ACC112 (cell line): ENCODE results near the gene ANTXR2.
"Not testable (repeated sequence)": the region's sequence is repeated elsewhere in the genome, so short reads cannot be mapped to it uniquely, and the experiment has no call there.

Experiments used
- H2AFZ ChIP-seq: fragments of 200-600 bp; sonication (generic); one replicate; pipeline ENCODE4 v1.6.0; 2017; ENCODE audit warnings: antibody characterized with exemption, low read length; ENCODE audit not compliant: unreplicated experiment
- H3K27ac ChIP-seq: fragments of 200-600 bp; sonication (generic); 2 replicates; pipeline ENCODE4 v1.5.1; 2014; ENCODE audit warnings: low read depth, mild to moderate bottlenecking, antibody characterized with exemption, low read length, moderate library complexity
- H3K27me3 ChIP-seq: fragments of 200-600 bp; sonication (generic); 2 replicates; pipeline ENCODE4 v1.6.1; 2014; ENCODE audit warnings: mild to moderate bottlenecking, antibody characterized with exemption, low read length, moderate library complexity, mixed read lengths; ENCODE audit not compliant: insufficient read depth
- H3K36me3 ChIP-seq: fragments of 200-600 bp; sonication (generic); 2 replicates; pipeline ENCODE4 v1.6.1; 2016; ENCODE audit warnings: mild to moderate bottlenecking, antibody characterized with exemption, low read length, moderate library complexity, mixed read lengths; ENCODE audit not compliant: insufficient read depth
- H3K4me1 ChIP-seq: fragments of 200-600 bp; sonication (generic); one replicate; pipeline ENCODE4 v1.6.1; 2016; ENCODE audit warnings: low read length, mixed read lengths; ENCODE audit not compliant: insufficient read depth, unreplicated experiment, control insufficient read depth
- H3K4me3 ChIP-seq: fragments of 200-600 bp; sonication (generic); 2 replicates; pipeline ENCODE4 v1.5.1; 2014; ENCODE audit warnings: mild to moderate bottlenecking, low read depth, low read length
- H3K79me2 ChIP-seq: fragments of 200-600 bp; sonication (generic); one replicate; pipeline ENCODE4 v1.6.0; 2016; ENCODE audit warnings: low read length; ENCODE audit not compliant: control insufficient read depth, unreplicated experiment, insufficient read depth

ANTXR2 gene

DNA sequence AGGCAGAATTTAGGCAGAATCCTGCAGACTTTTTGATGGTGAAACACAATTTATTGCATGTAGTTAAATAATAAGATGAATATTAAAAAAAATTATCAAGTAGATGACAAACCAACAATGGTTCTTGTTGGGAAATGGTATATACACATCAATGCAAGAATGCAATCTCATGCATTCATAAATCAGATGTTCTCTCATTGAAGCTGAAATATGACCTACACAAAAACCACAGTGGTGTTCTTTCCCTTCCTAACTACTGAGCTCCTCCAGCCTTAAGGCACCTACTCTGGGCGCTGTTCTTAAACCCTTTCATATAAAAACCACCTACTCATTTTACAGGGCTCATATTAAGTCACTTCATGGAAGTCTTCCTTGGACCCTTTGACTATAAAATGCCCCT is 64.1 kb downstream of the ANTXR2 start:
- no peak overlapping the region for H3K4me3 ChIP-seq
- H3K4me1 ChIP-seq = peaks cover 48% of the 10 kb centered on the region
- peaks cover 35% of the 10 kb centered on the region for H3K36me3 ChIP-seq
- H3K27me3 ChIP-seq = no peaks in the 10 kb centered on the region
- H2AFZ ChIP-seq = no peak overlapping the region
- no peak overlapping the region for H3K27ac ChIP-seq
- peaks cover 27% of the 10 kb centered on the region for H3K79me2 ChIP-seq

DNA sequence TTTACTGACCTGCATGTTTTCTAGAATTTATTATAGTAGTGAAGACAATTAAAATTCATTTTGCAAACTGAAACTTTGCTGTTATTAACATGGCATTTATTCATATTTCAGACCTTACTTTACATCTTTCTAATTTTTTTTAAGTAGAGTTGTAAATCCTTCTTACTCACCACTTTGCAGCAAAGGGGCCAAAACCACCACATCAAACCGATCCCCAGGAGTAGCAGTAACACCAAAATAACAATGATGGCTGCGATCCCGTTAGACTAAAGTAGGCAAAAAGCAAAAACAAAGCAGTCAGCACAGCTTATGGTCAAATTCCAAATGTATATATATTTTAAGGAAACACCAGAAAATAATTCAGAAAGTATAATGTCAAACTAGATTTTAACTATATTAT is 64.7 kb downstream of the ANTXR2 start:
- Histone ChIP-seq H3K27ac (no peak overlapping the region), H3K4me3 (no peak overlapping the region), H3K27me3 (no peaks in the 10 kb centered on the region), H2AFZ (no peak overlapping the region), H3K4me1 (peaks cover 46% of the 10 kb centered on the region), H3K79me2 (peaks cover 27% of the 10 kb centered on the region), H3K36me3 (peaks cover 38% of the 10 kb centered on the region)

DNA sequence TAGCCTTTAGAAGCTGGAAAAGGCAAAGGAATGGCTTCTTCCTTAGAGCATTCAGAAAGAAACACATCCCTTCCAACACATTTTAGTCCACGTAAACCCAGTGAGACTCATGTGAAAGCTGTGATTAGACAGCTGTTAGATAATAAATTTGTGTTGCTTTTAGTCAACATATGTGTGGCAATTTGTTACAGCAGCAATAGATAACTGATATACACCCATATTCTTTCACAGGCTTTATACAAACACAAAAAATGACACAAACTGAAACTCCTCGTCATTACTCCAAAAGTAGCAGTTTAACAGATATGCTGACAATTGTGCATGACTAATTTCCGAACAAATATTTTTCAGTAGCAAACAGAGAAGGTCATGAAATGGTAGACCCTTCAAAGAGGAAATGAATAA is 65.3 kb downstream of the ANTXR2 start:
- no peak overlapping the region for H2AFZ ChIP-seq
- no peak overlapping the region for H3K27ac ChIP-seq

DNA sequence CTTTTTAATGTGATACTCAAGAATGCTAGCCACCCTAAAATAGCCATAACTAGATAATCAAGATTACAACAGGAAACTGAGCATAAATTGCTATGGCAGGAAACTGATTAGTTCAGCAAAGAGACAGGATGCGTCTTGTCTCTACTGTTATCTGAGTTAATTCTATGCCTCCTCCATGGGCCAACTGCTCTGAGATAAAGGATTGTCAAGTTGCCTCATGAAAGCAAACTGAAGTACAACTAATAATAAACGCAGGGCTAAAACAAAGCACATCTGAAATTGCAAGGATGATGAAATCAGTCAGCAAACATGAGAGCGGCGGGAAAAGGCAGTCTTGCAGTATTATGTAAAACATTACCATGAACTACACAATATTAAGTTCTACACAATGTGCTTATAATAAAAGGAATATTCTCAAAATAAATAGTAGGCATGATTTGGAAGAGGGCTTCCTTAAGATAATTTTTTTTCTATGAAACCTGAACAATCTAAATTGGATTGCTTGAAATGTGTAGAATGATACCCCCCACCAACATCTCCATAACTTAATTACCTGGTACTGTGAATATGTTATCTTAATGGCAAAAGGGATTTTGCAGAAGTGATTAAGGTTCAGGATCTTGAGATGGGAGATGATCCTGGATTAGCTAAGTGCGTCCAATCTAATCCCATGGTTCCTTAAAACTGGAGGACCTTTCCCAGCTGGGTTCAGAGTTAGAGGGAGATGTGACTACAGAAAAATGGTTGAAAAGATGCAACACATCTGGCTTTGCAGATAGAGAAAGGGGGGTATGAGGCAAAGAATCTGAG is 65.9 kb downstream of the ANTXR2 start:
- Histone ChIP-seq H3K4me3 (no peak overlapping the region), H3K79me2 (peaks cover 20% of the 10 kb centered on the region), H3K27ac (no peak overlapping the region), H3K36me3 (peaks cover 35% of the 10 kb centered on the region), H3K4me1 (peaks cover 35% of the 10 kb centered on the region), H2AFZ (no peak overlapping the region), H3K27me3 (no peaks in the 10 kb centered on the region)

More for the DNA sequence above, 65.3 kb downstream of the ANTXR2 start:
- Histone ChIP-seq H3K36me3 (peaks cover 35% of the 10 kb centered on the region), H3K27me3 (no peaks in the 10 kb centered on the region), H3K4me3 (no peak overlapping the region), H3K79me2 (peaks cover 23% of the 10 kb centered on the region), H3K4me1 (peaks cover 41% of the 10 kb centered on the region)

DNA sequence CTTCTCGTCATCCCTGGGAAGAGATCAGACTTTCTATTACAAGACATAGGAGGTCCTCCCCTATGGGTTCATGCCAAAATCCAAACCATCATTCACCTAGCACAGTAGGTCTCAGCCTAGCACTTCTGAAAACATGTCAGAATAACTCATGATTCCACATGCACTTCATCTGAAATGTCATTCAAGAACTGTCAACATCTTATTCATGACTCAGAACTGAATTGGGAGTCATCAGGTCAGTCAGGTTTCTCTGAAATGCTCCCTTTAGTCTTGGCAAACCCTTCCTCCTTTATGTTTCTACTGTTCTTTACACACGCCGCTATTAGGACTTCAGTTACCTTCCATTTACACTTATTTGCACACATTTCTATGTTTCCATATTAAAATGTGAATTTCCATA is 67.2 kb downstream of the ANTXR2 start:
- Histone ChIP-seq H3K4me1 (peaks cover 28% of the 10 kb centered on the region), H2AFZ (no peak overlapping the region), H3K79me2 (peaks cover 20% of the 10 kb centered on the region), H3K27me3 (no peaks in the 10 kb centered on the region), H3K27ac (no peak overlapping the region), H3K36me3 (peaks cover 35% of the 10 kb centered on the region), H3K4me3 (no peak overlapping the region)

DNA sequence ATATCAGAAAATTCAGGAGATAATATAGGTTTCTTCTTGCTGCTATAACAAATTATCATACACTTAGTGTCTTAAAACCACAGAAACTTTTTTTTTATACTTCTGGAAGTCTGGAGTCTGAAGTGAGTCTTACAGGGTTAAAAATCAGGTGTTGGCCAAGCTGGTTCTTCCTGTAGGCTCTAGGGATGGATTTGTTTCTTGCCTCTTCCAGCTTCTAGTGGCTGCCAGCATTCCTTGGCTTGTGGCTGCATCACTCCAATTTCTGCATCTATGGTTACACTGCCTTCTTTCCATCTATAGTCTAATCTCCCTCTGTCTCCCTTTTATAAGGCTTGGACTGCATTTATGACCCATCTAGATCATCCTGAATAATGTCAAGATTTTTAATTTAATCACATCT is 68.7 kb downstream of the ANTXR2 start:
- H3K4me1 ChIP-seq = peaks cover 28% of the 10 kb centered on the region
- no peak overlapping the region for H3K27ac ChIP-seq
- no peak overlapping the region for H3K4me3 ChIP-seq
- H3K79me2 ChIP-seq = peaks cover 13% of the 10 kb centered on the region
- peaks cover 38% of the 10 kb centered on the region for H3K36me3 ChIP-seq
- no peak overlapping the region for H2AFZ ChIP-seq
- H3K27me3 ChIP-seq = no peaks in the 10 kb centered on the region

DNA sequence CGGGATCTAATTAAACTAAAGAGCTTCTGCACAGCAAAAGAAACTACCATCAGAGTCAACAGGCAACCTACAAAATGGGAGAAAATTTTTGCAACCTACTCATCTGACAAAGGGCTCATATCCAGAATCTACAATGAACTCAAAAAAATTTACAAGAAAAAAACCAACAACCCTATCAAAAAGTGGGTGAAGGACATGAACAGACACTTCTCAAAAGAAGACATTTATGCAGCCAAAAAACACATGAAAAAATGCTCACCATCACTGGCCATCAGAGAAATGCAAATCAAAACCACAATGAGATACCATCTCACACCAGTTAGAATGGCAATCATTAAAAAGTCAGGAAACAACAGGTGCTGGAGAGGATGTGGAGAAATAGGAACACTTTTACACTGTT is 70.5 kb downstream of the ANTXR2 start:
- peaks cover 29% of the 10 kb centered on the region for H3K36me3 ChIP-seq

DNA sequence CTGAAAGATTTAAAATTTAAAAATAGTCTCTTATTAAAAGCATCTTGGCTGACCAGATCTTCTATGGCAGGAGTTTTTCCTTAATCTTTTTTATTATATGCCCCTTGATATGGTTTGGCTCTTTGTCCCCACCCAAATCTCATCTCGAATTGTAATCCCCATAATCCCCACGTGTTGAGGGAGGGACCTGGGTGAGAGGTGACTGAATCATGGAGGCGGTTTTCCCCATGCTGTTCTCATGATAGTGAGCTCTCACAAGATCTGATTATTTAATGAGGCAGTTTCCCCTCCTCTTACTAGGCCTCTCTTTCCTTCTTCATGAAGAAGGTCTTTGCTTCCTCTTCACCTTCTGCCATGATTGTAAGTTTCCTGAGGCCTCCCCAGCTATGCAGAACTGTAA is 74.0 kb downstream of the ANTXR2 start:
- H2AFZ ChIP-seq, H3K27ac ChIP-seq, H3K4me3 ChIP-seq, H3K4me1 ChIP-seq, H3K79me2 ChIP-seq, H3K27me3 ChIP-seq: not testable (repeated sequence)
- peaks cover 16% of the 10 kb centered on the region for H3K36me3 ChIP-seq

More for the DNA sequence above, 70.5 kb downstream of the ANTXR2 start:
- not testable (repeated sequence) for H2AFZ ChIP-seq, H3K27ac ChIP-seq, H3K4me3 ChIP-seq, H3K27me3 ChIP-seq
- peaks cover 13% of the 10 kb centered on the region for H3K79me2 ChIP-seq
- peaks cover 22% of the 10 kb centered on the region for H3K4me1 ChIP-seq

DNA sequence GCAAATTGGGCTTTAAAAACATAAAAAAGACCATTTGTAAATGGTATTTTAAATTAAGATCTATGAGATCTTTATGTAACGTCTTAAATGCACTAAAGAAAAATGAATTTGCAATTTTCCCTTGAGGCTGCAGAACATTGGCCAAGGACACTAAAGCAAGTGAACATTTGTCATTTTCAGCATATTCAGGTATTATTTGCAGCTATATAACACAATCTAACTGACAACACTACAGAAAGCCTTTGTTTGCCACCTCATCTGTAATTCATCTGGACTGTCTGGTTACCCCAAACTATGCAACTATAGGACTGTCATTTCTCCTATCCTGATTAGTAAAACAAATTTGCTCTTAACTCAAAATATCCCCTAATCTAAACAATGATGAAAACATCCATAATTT is 74.8 kb downstream of the ANTXR2 start:
- Histone ChIP-seq H3K4me1 (no peaks in the 10 kb centered on the region), H3K27ac (no peak overlapping the region), H3K79me2 (peaks cover 8% of the 10 kb centered on the region), H3K27me3 (no peaks in the 10 kb centered on the region), H3K4me3 (no peak overlapping the region), H2AFZ (no peak overlapping the region), H3K36me3 (peaks cover 12% of the 10 kb centered on the region; the same call in 1 of the 2 replicates)

DNA sequence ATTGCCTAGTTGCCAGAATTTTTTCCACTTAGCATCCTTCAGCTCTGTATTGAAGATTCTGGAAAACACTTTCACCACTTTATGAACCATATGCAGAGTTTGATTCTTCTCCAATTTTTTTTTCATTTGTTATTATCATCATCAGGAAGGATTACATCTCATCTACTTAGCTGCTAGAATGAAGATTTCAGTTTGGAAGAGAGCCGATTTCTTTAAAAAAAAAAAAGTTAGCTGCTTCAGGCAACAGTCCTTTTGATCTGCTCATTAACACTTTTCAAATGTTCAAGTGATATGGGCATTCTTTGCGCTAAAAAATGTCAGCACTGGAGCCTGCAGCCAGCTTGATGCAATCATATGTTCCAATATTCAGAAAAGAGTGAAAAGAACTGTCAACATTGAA is 76.2 kb downstream of the ANTXR2 start:
- Histone ChIP-seq H3K27ac (no peak overlapping the region), H3K27me3 (no peaks in the 10 kb centered on the region), H3K4me3 (no peak overlapping the region), H3K36me3 (peaks cover 13% of the 10 kb centered on the region; the same call in 1 of the 2 replicates), H3K79me2 (peaks cover 9% of the 10 kb centered on the region), H3K4me1 (no peaks in the 10 kb centered on the region), H2AFZ (no peak overlapping the region)

DNA sequence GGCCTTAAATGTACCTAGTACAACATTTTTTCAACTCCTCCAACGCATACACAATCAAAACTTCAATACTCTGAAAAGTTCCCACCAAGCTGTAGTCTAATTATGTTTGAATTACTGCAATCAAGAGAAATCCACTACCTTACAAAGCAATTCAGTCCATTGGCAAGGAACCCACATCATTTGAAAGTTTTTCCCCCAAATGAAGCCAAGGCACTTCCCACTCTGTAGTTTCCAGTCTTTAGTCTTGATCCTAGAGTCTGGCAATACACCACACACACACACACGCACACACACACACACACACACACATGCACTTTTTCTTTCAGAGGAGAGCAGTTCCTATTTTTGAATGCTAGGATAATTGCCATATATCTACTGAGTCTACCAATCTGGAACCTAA is 79.6 kb downstream of the ANTXR2 start:
- Histone ChIP-seq H3K27ac (no peak overlapping the region), H3K4me3 (no peak overlapping the region), H3K4me1 (no peaks in the 10 kb centered on the region), H3K27me3 (no peaks in the 10 kb centered on the region), H2AFZ (no peak overlapping the region), H3K36me3 (peaks cover 17% of the 10 kb centered on the region), H3K79me2 (peaks cover 23% of the 10 kb centered on the region)
